Astrocyte of the cerebellum (primary cell): ENCODE measurements around the gene RBMS3.

Experiments used
- DNase-seq: peaks from one replicate; pipeline ENCODE4 v3.0.0-alpha.2; 2011; ENCODE audit warnings: low read depth
- H3K4me3 ChIP-seq: 2 replicates; pipeline ENCODE4 v1.5.1; 2011; ENCODE audit warnings: mild to moderate bottlenecking, low read depth, low read length, moderate library complexity
- in situ Hi-C: cut with HindIII; loops from 2 replicates; pipeline ENCODE4 v1.10.0; 2017; ENCODE audit warnings: low sequenced_read_pairs
- TF ChIP-seq, protein P1 (sequence below): IDR thresholded peaks from 2 replicates; pipeline ENCODE4 v1.5.1; 2012; ENCODE audit warnings: low read length, low read depth, moderate library complexity, mild to moderate bottlenecking; ENCODE audit errors: missing control alignments

RBMS3 gene

GRCh38 chr3:29608414-29609327 lies 327.8 kb downstream of the RBMS3 start:
- TF ChIP-seq, protein P1, sequence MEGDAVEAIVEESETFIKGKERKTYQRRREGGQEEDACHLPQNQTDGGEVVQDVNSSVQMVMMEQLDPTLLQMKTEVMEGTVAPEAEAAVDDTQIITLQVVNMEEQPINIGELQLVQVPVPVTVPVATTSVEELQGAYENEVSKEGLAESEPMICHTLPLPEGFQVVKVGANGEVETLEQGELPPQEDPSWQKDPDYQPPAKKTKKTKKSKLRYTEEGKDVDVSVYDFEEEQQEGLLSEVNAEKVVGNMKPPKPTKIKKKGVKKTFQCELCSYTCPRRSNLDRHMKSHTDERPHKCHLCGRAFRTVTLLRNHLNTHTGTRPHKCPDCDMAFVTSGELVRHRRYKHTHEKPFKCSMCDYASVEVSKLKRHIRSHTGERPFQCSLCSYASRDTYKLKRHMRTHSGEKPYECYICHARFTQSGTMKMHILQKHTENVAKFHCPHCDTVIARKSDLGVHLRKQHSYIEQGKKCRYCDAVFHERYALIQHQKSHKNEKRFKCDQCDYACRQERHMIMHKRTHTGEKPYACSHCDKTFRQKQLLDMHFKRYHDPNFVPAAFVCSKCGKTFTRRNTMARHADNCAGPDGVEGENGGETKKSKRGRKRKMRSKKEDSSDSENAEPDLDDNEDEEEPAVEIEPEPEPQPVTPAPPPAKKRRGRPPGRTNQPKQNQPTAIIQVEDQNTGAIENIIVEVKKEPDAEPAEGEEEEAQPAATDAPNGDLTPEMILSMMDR = no peak
- DNase-seq = no peak
- in situ Hi-C loops = no loop called here
- H3K4me3 ChIP-seq = no peak overlapping the region

- TF ChIP-seq, protein P1 = no peak
- DNase-seq = no peak
- in situ Hi-C loops = no loop called here
These were observed 328.5 kb downstream of the RBMS3 start for GRCh38 chr3:29609328-29609811.

GRCh38 chr3:29610781-29611180 lies 329.9 kb downstream of the RBMS3 start:
- no peak for DNase-seq
- TF ChIP-seq, protein P1 = no peak
- no peak overlapping the region for H3K4me3 ChIP-seq
- in situ Hi-C loops = no loop called here

More at GRCh38 chr3:29609328-29609811, 328.5 kb downstream of the RBMS3 start:
- H3K4me3 ChIP-seq = no peak overlapping the region

DNA sequence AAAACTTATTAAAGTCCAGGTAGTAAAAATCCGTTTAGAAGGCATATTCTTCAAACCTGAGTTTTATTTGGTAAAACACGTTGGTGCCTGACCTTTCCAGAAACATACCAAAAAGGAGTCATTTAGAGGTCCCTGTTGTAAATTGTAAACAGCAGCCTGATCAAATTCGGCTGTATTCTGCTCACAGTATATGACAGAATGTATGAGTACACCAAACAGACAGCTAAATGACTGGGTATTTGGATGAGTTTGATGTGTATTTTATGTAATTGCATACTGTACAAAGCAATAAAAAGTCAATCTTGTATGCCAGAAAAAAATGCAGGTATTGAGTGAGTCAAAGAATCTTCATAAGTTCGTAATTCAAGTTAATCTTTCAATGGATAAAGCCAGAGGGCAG lies 330.4 kb downstream of the RBMS3 start:
- H3K4me3 ChIP-seq = no peak overlapping the region
- DNase-seq = no peak
- in situ Hi-C loops = no loop called here
- TF ChIP-seq, protein P1 = no peak

DNA sequence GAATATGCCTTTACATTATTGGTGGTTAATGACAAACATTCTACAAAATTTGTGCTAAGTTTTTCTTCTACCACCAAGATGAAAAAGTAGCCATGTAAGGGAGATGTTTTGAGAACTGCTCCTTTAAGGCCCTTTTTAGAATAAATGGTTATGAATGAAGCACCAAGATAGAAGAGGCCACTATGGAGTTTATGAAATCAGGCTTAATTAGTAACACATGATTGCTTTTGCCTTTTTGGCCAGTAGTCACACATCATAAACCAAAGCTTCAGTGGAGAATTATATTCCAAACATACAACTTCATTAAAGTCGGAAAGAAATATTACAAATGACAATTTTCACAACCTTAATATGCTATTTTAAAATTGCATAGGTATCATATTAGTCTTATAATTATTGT lies 331.7 kb downstream of the RBMS3 start:
- TF ChIP-seq, protein P1 = no peak

GRCh38 chr3:29614954-29615353 lies 334.1 kb downstream of the RBMS3 start:
- no peak overlapping the region for H3K4me3 ChIP-seq
- TF ChIP-seq, protein P1 = no peak
- DNase-seq = no peak
- in situ Hi-C loops = no loop called here

More for the DNA sequence above, 331.7 kb downstream of the RBMS3 start:
- in situ Hi-C loops = no loop called here
- no peak overlapping the region for H3K4me3 ChIP-seq
- no peak for DNase-seq
